OCI-LY1 (cell line): Measurements from ENCODE around the gene KLRK1.
"Not testable (repeated sequence)": the region's sequence is repeated elsewhere in the genome, so short reads cannot be mapped to it uniquely, and the experiment has no call there.

ENCODE experiments used
- H2AFZ ChIP-seq: fragments of 200-600 bp; sonication (generic), shearing (Covaris generic); 2 replicates; pipeline ENCODE4 v1.6.0; 2014; ENCODE audit warnings: antibody characterized with exemption, mild to moderate bottlenecking, low read length
- H3F3A ChIP-seq: fragments of 200-600 bp; sonication (generic), shearing (Covaris generic); 2 replicates; pipeline ENCODE4 v1.6.0; 2014; ENCODE audit warnings: mild to moderate bottlenecking, antibody characterized with exemption, low read length, moderate library complexity; ENCODE audit not compliant: insufficient read depth
- H3K27ac ChIP-seq: fragments of 200-600 bp; sonication (generic); 2 replicates; pipeline ENCODE4 v1.5.1; 2014; ENCODE audit warnings: low read length, mixed run types, mild to moderate bottlenecking, low read depth; ENCODE audit not compliant: poor library complexity, severe bottlenecking
- H3K27me3 ChIP-seq: fragments of 200-600 bp; sonication (generic); 2 replicates; pipeline ENCODE4 v1.6.0; 2014; ENCODE audit warnings: antibody characterized with exemption, mild to moderate bottlenecking, low read length, moderate library complexity; ENCODE audit not compliant: insufficient read depth
- H3K36me3 ChIP-seq: fragments of 200-600 bp; sonication (generic); 2 replicates; pipeline ENCODE4 v1.6.1; 2014; ENCODE audit warnings: mild to moderate bottlenecking, antibody characterized with exemption, low read length, moderate library complexity, mixed read lengths; ENCODE audit not compliant: insufficient read depth
- H3K4me1 ChIP-seq: fragments of 200-600 bp; sonication (generic); 2 replicates; pipeline ENCODE4 v1.5.1; 2014; ENCODE audit warnings: mild to moderate bottlenecking, low read length, moderate library complexity; ENCODE audit not compliant: insufficient read depth, severe bottlenecking
- H3K4me2 ChIP-seq: fragments of 200-600 bp; sonication (generic), shearing (Covaris generic); 2 replicates; pipeline ENCODE4 v1.6.1; 2014; ENCODE audit warnings: low read length
- H3K4me3 ChIP-seq: fragments of 200-600 bp; sonication (generic); 2 replicates; pipeline ENCODE4 v1.5.1; 2014; ENCODE audit warnings: low read length, low read depth, mild to moderate bottlenecking, mixed read lengths; ENCODE audit not compliant: poor library complexity, severe bottlenecking
- H3K79me2 ChIP-seq: fragments of 200-600 bp; shearing (Covaris generic); 2 replicates; pipeline ENCODE4 v1.6.1; 2016; ENCODE audit warnings: mixed run types, low read length, mixed read lengths; ENCODE audit not compliant: insufficient read depth
- H3K9ac ChIP-seq: fragments of 200-600 bp; sonication (generic), shearing (Covaris generic); 2 replicates; pipeline ENCODE4 v1.6.1; 2014; ENCODE audit warnings: mild to moderate bottlenecking, low read length, mixed read lengths
- H3K9me2 ChIP-seq: fragments of 200-600 bp; sonication (generic), shearing (Covaris generic); 2 replicates; pipeline ENCODE4 v1.6.1; 2014; ENCODE audit warnings: low read depth, mild to moderate bottlenecking, low read length, mixed read lengths
- H3K9me3 ChIP-seq: fragments of 200-600 bp; shearing (Covaris generic); 2 replicates; pipeline ENCODE4 v1.6.1; 2014; ENCODE audit warnings: low read length, mixed read lengths
- H4K20me1 ChIP-seq: fragments of 200-600 bp; sonication (generic), shearing (Covaris generic); 2 replicates; pipeline ENCODE4 v1.6.0; 2016; ENCODE audit warnings: mild to moderate bottlenecking, low read length; ENCODE audit not compliant: insufficient read depth
- CTCF ChIP-seq: fragments of 200-600 bp; sonication (generic), shearing (Covaris generic); IDR thresholded peaks from 2 replicates; pipeline ENCODE4 v1.5.1; 2017; ENCODE audit warnings: mild to moderate bottlenecking, antibody characterized with exemption, low read length, moderate library complexity, mixed read lengths
- EZH2 ChIP-seq: fragments of 200-600 bp; sonication (generic), shearing (Covaris generic); IDR thresholded peaks from 2 replicates; pipeline ENCODE4 v1.8.0; 2017; ENCODE audit warnings: borderline replicate concordance, mixed run types, mild to moderate bottlenecking, antibody characterized with exemption, low read length, moderate library complexity, mixed read lengths

KLRK1 gene

GRCh38 chr12:10374624-10375018, 15.2 kb downstream of the KLRK1 start:
- Histone ChIP-seq H3F3A (no peaks in the 10 kb centered on the region), H3K36me3 (peaks cover 99% of the 10 kb centered on the region), H3K27me3 (no peaks in the 10 kb centered on the region), H4K20me1 (no peaks in the 10 kb centered on the region), H3K27ac (no peak overlapping the region), H3K9me2 (no peaks in the 10 kb centered on the region), H2AFZ (no peak overlapping the region), H3K9ac (no peak overlapping the region), H3K9me3 (no peaks in the 10 kb centered on the region), H3K4me2 (no peak overlapping the region), H3K4me3 (no peak overlapping the region), H3K4me1 (no peaks in the 10 kb centered on the region), H3K79me2 (peaks cover 13% of the 10 kb centered on the region; the same call in 1 of the 2 replicates)
- TF ChIP-seq CTCF (no peak), EZH2 (no peak)

DNA sequence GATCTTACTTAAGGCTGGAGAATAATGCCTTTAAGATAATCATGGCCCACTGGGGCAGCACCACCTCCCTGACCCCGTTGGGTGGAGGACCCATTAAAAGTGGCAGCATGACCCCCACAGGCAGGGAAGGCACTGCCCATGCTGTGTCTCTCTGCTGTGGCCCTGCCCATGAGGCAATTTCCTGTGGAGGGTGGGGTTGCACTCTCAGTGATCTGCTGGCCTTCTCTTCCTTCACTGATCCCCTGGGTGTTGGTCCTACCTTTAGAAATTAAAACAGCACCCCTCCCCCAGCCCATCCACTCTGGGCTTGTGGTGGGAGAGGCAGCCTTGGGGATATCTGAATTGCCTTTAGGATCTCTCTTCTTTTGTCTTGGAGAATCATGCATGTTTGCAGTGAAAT, 17.3 kb downstream of the KLRK1 start:
- Histone ChIP-seq H3K9me3 (no peaks in the 10 kb centered on the region), H2AFZ (no peak overlapping the region), H3K27ac (peak overlapping the region; percentile 2), H3K9ac (no peak overlapping the region), H3K9me2 (no peaks in the 10 kb centered on the region), H3K4me1 (peaks cover 16% of the 10 kb centered on the region), H3K27me3 (no peaks in the 10 kb centered on the region), H3K79me2 (peaks cover 10% of the 10 kb centered on the region; the same call in 1 of the 2 replicates), H3K4me3 (no peak overlapping the region), H3K4me2 (no peak overlapping the region), H4K20me1 (no peaks in the 10 kb centered on the region), H3F3A (no peaks in the 10 kb centered on the region), H3K36me3 (peaks cover 99% of the 10 kb centered on the region)
- TF ChIP-seq CTCF (no peak), EZH2 (no peak)

DNA sequence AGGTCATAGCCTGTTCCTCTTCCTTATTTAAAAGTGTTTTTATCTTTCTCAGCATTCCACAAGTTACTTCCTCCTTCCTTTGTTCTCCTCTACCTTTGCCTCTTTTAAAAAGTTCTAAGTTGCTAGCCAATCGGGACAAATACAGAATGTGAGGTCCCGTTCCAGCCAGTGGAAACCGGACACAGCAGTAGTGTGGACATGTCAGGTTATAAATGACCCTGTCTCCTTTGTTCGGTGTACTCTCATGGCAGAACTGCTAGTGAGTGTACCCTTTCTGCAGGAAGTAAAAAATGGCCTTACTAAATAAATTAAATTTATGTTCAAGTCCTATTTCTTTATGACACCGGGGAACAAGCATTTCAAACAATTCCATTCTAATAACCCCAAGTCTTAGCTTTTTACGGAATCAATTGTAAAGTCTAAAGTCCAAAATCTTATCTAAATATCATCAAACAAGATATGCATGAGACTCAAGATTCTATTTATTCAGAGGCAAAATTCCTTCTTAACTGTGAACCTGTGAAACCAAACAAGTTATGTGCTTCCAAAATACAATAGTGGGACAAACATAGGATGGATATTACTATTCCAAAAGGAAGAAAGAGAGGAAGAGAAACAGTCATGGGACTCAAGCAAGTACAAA, 17.8 kb downstream of the KLRK1 start:
- Histone ChIP-seq H3K4me1 (peaks cover 21% of the 10 kb centered on the region), H3K36me3 (peaks cover 98% of the 10 kb centered on the region), H3K27ac (peak overlapping the region; percentile 2)
- H3K79me2 ChIP-seq, H3K9me2 ChIP-seq, H4K20me1 ChIP-seq, H3K9ac ChIP-seq, H3K4me2 ChIP-seq, H3K27me3 ChIP-seq, H3K9me3 ChIP-seq, H3F3A ChIP-seq, H2AFZ ChIP-seq, H3K4me3 ChIP-seq: not testable (repeated sequence)
